ENCODE measurements around the gene MCHR2. TPM values are rescaled to one million over a fixed set of nuclear protein-coding genes. Genes with fewer than 3 reads are reported as not detected.
"Not testable (repeated sequence)": the region's sequence is repeated elsewhere in the genome, so short reads cannot be mapped to it uniquely, and the experiment has no call there.

MCHR2 gene
- polyA plus RNA-seq (2013, experiment 1 of 4), result not detected
- not detected for polyA plus RNA-seq (2013, experiment 2 of 4)
- polyA plus RNA-seq (2013, experiment 3 of 4), result not detected
- polyA plus RNA-seq (2013, experiment 4 of 4), result not detected

GRCh38 chr6:99993533-99994251 lies at the start of gene MCHR2:
Gene MCHR2, minus strand, starts transcription at chr6:99994223. Its CDS starts 38,076 bp downstream, at chr6:99956147.
- WGBS, 2 experiments, result 2% methylated on average over 63 to 64 of the region's 64 CpGs
- Histone ChIP-seq H3K4me1 (ENCODE audit: control insufficient read depth, insufficient read depth, low read length) (no peaks in the 10 kb centered on the region), H3K9me3 (ENCODE audit: control insufficient read depth, low read length) (no peaks in the 10 kb centered on the region), H3K27ac (ENCODE audit: insufficient read depth, low read depth, low read length, poor library complexity, severe bottlenecking) (no peak within 1 kb of the TSS), H3K27me3 (ENCODE audit: control insufficient read depth, insufficient read depth, low read length, poor library complexity, severe bottlenecking) (peaks cover 46% of the 10 kb centered on the region), H3K4me3 (ENCODE audit: insufficient read depth, low read depth, low read length) (peak within 1 kb of the TSS; percentile 42), H3K36me3 (ENCODE audit: control insufficient read depth, insufficient read depth, low read length) (no peaks in the 10 kb centered on the region)

DNA sequence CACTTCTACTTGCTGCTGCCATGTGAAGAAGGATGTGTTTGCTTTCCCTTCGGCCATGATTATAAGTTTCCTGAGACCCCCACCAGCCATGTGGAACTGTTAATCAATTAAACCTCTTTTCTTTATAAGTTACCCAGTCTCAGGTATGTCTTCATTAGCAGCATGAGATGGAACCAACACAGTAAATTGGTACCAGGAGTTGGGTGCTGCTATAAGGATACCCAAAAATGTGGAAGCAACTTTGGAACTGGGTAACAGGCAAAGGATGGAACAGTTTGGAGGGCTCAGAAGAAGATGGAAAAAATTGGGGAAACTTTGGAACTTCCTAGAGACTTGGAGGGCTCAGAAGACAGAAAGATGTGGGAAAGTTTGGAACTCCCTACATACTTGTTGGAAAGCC lies 44.5 kb upstream of the MCHR2 start:
- H3K36me3 ChIP-seq (ENCODE audit: control insufficient read depth, insufficient read depth, low read length); H3K27ac ChIP-seq (ENCODE audit: insufficient read depth, low read depth, low read length, poor library complexity, severe bottlenecking); H3K4me3 ChIP-seq (ENCODE audit: insufficient read depth, low read depth, low read length); H3K9me3 ChIP-seq (ENCODE audit: control insufficient read depth, low read length); H3K27me3 ChIP-seq (ENCODE audit: control insufficient read depth, insufficient read depth, low read length, poor library complexity, severe bottlenecking); H3K4me1 ChIP-seq (ENCODE audit: control insufficient read depth, insufficient read depth, low read length): not testable (repeated sequence)
- WGBS, 2 experiments, result 85 to 90% methylated on average over 1 of the region's 1 CpG

DNA sequence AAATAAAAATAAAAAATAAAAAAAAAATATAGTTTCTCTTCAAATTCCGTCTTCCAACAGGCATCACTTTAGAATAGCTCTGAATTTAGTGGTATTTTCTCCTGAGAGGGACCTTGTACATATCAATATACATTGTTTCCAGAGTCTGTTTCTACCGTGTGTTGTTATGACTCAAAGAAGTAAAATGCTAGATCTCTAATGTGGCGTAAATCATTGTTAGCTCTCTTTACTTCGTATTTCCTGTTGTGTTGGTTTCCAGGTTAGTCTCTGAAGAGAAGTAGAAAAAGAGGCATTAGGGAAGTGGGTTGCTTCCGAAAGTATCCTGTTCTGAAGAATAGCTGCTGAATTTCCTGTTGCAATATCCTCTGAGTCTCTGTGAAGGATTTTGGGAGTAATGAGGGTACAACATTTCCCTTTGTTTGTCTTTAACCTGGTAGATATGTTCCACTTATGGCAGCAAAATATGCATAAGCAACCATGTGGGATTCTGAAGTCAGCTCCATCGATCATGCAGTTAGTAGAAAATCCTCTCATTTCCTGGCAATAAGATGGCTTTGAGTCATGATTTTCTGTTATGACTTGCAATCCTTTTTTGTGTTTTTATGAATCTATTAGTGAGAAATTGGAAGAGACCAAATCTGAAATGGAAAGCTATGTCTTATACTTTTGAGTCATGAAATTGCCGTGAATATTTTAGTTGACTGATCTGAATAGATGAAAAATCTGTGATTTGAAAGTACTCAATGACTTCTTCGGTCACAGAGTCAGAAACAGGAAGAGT lies 42.0 kb upstream of the MCHR2 start:
- H3K27ac ChIP-seq (ENCODE audit: insufficient read depth, low read depth, low read length, poor library complexity, severe bottlenecking), result no peak overlapping the region
- WGBS, 2 experiments, result 93 to 94% methylated on average over 6 to 8 of the region's 8 CpGs

DNA sequence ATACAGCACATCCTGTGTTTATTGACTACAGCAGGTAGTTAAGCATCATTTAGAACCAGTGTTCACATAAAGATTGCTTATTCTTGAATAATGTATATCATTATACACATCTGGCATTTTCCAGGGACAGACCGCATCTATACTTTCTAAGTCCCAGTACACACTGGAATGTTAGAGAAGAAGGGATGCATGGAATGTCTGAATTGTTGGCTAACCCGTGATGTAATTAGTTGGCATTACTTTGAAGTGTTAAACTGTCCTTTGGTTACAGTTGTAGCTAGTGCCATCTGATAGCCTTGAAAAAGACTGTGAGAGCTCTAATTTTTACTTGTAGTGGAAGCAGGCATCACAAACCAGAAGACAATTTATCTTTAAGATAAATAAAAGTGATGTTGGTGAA lies 29.8 kb upstream of the MCHR2 start:
- H3K4me3 ChIP-seq (ENCODE audit: insufficient read depth, low read depth, low read length), result no peak overlapping the region
- no peak overlapping the region for H3K27ac ChIP-seq (ENCODE audit: insufficient read depth, low read depth, low read length, poor library complexity, severe bottlenecking)
- no peaks in the 10 kb centered on the region for H3K36me3 ChIP-seq (ENCODE audit: control insufficient read depth, insufficient read depth, low read length)
- H3K9me3 ChIP-seq (ENCODE audit: control insufficient read depth, low read length), result no peaks in the 10 kb centered on the region
- H3K27me3 ChIP-seq (ENCODE audit: control insufficient read depth, insufficient read depth, low read length, poor library complexity, severe bottlenecking), result no peaks in the 10 kb centered on the region
- no peaks in the 10 kb centered on the region for H3K4me1 ChIP-seq (ENCODE audit: control insufficient read depth, insufficient read depth, low read length)
- WGBS, 2 experiments, result 74 to 84% methylated on average over 1 to 2 of the region's 2 CpGs

More for the DNA sequence above, 42.0 kb upstream of the MCHR2 start:
- Histone ChIP-seq H3K4me3 (ENCODE audit: insufficient read depth, low read depth, low read length) (no peak overlapping the region), H3K9me3 (ENCODE audit: control insufficient read depth, low read length) (peaks cover 4% of the 10 kb centered on the region), H3K4me1 (ENCODE audit: control insufficient read depth, insufficient read depth, low read length) (no peaks in the 10 kb centered on the region), H3K36me3 (ENCODE audit: control insufficient read depth, insufficient read depth, low read length) (no peaks in the 10 kb centered on the region), H3K27me3 (ENCODE audit: control insufficient read depth, insufficient read depth, low read length, poor library complexity, severe bottlenecking) (no peaks in the 10 kb centered on the region)

DNA sequence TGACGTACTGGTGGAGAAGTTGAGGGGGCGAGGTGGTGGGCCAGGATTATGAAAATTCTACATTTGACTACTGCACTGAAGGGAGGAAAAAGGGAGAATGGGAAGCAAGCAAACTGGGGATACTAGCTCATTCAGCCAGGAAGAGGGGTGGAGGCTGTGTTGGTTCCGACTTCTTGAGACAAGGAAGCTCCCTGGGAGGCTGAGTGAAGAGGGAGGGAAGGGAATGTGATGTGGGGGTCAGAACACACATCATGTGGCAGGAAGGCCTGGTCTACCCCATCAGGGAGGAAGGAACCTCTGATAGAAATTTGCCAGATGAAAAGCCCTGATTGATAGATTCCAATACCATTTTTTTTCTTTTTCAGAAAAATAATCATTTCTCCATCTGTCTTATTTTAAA lies 28.8 kb upstream of the MCHR2 start:
- Histone ChIP-seq H3K27ac (ENCODE audit: insufficient read depth, low read depth, low read length, poor library complexity, severe bottlenecking) (no peak overlapping the region), H3K4me3 (ENCODE audit: insufficient read depth, low read depth, low read length) (no peak overlapping the region), H3K4me1 (ENCODE audit: control insufficient read depth, insufficient read depth, low read length) (no peaks in the 10 kb centered on the region), H3K36me3 (ENCODE audit: control insufficient read depth, insufficient read depth, low read length) (no peaks in the 10 kb centered on the region), H3K9me3 (ENCODE audit: control insufficient read depth, low read length) (no peaks in the 10 kb centered on the region), H3K27me3 (ENCODE audit: control insufficient read depth, insufficient read depth, low read length, poor library complexity, severe bottlenecking) (no peaks in the 10 kb centered on the region)
- 84 to 88% methylated on average over 3 of the region's 3 CpGs for WGBS, 2 experiments

DNA sequence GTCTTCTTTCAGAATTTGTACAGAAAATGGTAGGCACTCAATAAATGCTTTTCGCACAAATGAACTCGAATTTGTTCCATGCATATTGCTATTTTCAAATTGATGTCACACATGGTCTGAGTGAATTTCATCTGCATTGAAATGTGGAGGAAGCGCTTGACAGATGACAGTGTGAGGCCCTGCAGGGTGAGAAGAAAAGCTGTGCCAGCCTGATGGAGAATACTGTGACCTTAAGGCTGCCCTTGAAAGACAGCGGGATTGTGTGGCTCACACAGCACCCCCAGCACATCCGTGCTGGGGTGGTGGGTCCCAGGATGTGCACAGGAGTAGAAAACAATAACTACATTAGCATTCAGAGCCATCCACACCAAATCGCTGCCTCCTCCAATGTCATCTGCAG lies 14.8 kb upstream of the MCHR2 start:
- Histone ChIP-seq H3K4me3 (ENCODE audit: insufficient read depth, low read depth, low read length) (no peak overlapping the region), H3K4me1 (ENCODE audit: control insufficient read depth, insufficient read depth, low read length) (no peaks in the 10 kb centered on the region), H3K9me3 (ENCODE audit: control insufficient read depth, low read length) (no peaks in the 10 kb centered on the region), H3K27me3 (ENCODE audit: control insufficient read depth, insufficient read depth, low read length, poor library complexity, severe bottlenecking) (no peaks in the 10 kb centered on the region), H3K36me3 (ENCODE audit: control insufficient read depth, insufficient read depth, low read length) (no peaks in the 10 kb centered on the region), H3K27ac (ENCODE audit: insufficient read depth, low read depth, low read length, poor library complexity, severe bottlenecking) (no peak overlapping the region)
- 86 to 91% methylated on average over 6 of the region's 6 CpGs for WGBS, 2 experiments

DNA sequence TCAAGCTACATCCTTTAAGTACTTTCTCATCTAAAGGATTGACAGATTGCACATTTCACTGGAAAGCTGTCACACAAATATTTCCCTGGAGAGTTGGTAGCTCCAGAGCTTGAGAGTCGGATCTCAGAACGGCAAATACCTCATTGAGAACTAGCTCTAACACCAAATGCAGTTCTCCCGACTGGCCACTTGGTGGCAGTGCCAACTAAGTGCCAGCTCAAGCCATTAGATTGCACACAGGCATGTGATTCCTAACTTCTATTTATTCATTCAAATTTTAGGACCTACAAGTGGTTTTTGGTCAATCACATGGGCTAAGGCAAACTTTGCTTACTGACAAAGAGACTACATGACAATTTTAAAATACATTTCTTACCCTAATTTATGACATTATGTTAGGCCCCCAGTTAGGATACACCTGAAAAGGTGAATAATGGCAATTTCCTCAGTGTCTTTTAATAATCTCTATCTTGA lies 7.9 kb upstream of the MCHR2 start:
- H3K9me3 ChIP-seq (ENCODE audit: control insufficient read depth, low read length), result no peaks in the 10 kb centered on the region
- WGBS, 2 experiments, result 24 to 29% methylated on average over 3 of the region's 3 CpGs

GRCh38 chr6:99997141-99997540 lies 3.1 kb upstream of the MCHR2 start:
- Histone ChIP-seq H3K4me1 (ENCODE audit: control insufficient read depth, insufficient read depth, low read length) (no peaks in the 10 kb centered on the region), H3K4me3 (ENCODE audit: insufficient read depth, low read depth, low read length) (no peak overlapping the region), H3K27me3 (ENCODE audit: control insufficient read depth, insufficient read depth, low read length, poor library complexity, severe bottlenecking) (peaks cover 42% of the 10 kb centered on the region)

More for the DNA sequence above, 7.9 kb upstream of the MCHR2 start:
- no peak overlapping the region for H3K4me3 ChIP-seq (ENCODE audit: insufficient read depth, low read depth, low read length)
- no peaks in the 10 kb centered on the region for H3K4me1 ChIP-seq (ENCODE audit: control insufficient read depth, insufficient read depth, low read length)
- H3K27ac ChIP-seq (ENCODE audit: insufficient read depth, low read depth, low read length, poor library complexity, severe bottlenecking), result no peak overlapping the region
- no peaks in the 10 kb centered on the region for H3K27me3 ChIP-seq (ENCODE audit: control insufficient read depth, insufficient read depth, low read length, poor library complexity, severe bottlenecking)
- H3K36me3 ChIP-seq (ENCODE audit: control insufficient read depth, insufficient read depth, low read length), result no peaks in the 10 kb centered on the region

GRCh38 chr6:99995916-99996315 lies 1.9 kb upstream of the MCHR2 start:
- Histone ChIP-seq H3K4me1 (ENCODE audit: control insufficient read depth, insufficient read depth, low read length) (no peaks in the 10 kb centered on the region), H3K27me3 (ENCODE audit: control insufficient read depth, insufficient read depth, low read length, poor library complexity, severe bottlenecking) (peaks cover 46% of the 10 kb centered on the region), H3K4me3 (ENCODE audit: insufficient read depth, low read depth, low read length) (no peak overlapping the region), H3K27ac (ENCODE audit: insufficient read depth, low read depth, low read length, poor library complexity, severe bottlenecking) (no peak overlapping the region), H3K9me3 (ENCODE audit: control insufficient read depth, low read length) (no peaks in the 10 kb centered on the region), H3K36me3 (ENCODE audit: control insufficient read depth, insufficient read depth, low read length) (no peaks in the 10 kb centered on the region)
- WGBS, 2 experiments, result 84 to 86% methylated on average over 1 of the region's 1 CpG

More at GRCh38 chr6:99997141-99997540, 3.1 kb upstream of the MCHR2 start:
- Histone ChIP-seq H3K36me3 (ENCODE audit: control insufficient read depth, insufficient read depth, low read length) (no peaks in the 10 kb centered on the region), H3K9me3 (ENCODE audit: control insufficient read depth, low read length) (no peaks in the 10 kb centered on the region), H3K27ac (ENCODE audit: insufficient read depth, low read depth, low read length, poor library complexity, severe bottlenecking) (no peak overlapping the region)

DNA sequence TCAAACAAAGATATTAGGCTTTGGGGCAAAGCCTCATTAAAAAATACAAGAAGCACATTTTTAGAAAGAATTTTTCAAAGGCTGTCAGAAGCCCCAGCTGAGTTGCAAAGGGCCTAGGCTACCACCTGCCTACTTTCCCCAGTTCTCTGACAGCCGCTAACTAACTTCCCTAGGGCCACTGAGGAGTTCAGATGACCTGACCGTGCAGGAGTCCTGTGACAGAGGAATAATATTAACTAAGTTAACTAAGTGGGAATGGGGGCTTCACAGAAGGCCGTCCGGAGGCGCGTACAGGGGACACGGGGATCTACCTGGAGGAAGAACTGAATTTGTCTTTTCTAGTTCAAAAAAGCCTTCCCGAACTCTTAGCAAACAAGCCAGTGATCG lies 884 bp downstream of the MCHR2 start:
- no peak overlapping the region for H3K27ac ChIP-seq (ENCODE audit: insufficient read depth, low read depth, low read length, poor library complexity, severe bottlenecking)
- H3K4me3 ChIP-seq (ENCODE audit: insufficient read depth, low read depth, low read length), result peak overlapping the region; percentile 42
- peaks cover 46% of the 10 kb centered on the region for H3K27me3 ChIP-seq (ENCODE audit: control insufficient read depth, insufficient read depth, low read length, poor library complexity, severe bottlenecking)
- 27 to 28% methylated on average over 9 of the region's 9 CpGs for WGBS, 2 experiments
- H3K4me1 ChIP-seq (ENCODE audit: control insufficient read depth, insufficient read depth, low read length), result no peaks in the 10 kb centered on the region
- no peaks in the 10 kb centered on the region for H3K9me3 ChIP-seq (ENCODE audit: control insufficient read depth, low read length)
- no peaks in the 10 kb centered on the region for H3K36me3 ChIP-seq (ENCODE audit: control insufficient read depth, insufficient read depth, low read length)
